Amniotic epithelial cell (primary cell): ENCODE results near the gene FOXP1.
A peak's percentile ranks its signal among the peaks of the same experiment; 100 is the strongest.

ENCODE experiments used
- DNase-seq: peaks from one replicate; pipeline ENCODE4 v3.0.0-alpha.2; 2010; ENCODE audit warnings: low read depth

Gene FOXP1

DNA sequence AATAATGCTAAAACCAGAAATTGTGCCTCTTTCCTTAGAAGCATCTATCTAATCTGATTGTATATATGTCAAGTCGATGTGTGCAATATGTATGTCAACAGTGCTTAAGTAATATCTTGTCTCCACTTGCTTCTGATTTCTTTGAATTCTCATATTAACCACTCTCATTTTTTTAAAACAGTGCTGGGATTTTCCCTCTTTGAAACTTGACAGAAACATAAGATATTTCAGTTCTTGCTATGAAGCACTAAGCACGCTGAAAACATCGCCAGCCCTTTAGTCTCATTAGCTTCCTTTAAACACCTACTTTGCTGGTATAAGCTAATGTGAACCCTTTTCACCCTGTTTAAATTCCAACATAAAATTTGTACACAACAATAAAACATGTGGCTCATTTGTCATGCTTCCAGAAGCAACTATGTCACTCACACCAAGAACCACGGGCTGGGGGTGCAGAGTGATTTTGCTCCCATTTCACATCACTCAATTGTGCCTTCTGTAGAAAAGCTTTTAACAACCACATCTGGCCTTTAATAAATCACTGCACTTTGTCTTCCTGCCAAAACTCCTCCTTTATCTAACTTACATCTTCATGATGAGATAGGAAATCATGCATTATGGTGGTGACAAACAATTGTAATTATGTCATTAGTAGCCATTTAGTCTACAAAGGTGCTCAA lies 185.2 kb downstream of the FOXP1 start:
- no peak for DNase-seq

DNA sequence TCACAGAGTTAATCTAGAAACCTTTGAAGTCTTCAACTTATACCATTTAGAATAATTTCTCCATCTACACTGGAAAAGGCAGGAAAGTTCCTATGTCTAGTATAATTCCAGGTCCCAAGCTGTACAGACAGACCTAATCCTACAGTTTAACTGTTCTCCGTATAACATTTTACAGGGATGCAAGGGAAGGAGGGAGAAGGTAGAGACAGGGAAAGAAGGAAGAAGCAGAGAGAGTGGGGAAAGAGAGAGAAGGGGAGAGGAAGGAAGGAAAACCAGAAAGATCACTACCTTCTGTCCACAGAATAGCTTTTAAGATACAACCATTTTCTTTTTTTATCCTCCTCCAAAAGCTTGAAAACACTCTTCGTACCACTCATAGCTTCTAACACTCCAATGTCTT lies 185.8 kb downstream of the FOXP1 start:
- DNase-seq = no peak

DNA sequence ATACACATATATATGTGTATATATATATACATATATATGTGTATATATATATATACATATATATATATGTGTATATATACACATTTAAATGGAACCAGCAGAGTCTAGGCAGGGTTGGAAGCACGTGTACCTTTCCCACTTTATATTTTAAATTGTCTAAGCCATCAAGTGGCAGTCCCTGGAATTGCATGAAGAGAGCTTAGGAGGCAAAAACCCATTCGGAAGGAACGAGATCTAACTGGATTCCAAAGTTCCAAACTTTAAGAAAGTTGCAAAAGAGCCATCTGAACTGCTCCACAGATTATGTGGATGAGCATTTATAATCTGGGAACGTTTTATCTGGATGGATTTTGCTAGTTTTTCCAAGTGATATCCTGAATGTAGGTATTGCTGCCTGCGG lies 186.5 kb downstream of the FOXP1 start:
- peak; percentile 54 for DNase-seq

DNA sequence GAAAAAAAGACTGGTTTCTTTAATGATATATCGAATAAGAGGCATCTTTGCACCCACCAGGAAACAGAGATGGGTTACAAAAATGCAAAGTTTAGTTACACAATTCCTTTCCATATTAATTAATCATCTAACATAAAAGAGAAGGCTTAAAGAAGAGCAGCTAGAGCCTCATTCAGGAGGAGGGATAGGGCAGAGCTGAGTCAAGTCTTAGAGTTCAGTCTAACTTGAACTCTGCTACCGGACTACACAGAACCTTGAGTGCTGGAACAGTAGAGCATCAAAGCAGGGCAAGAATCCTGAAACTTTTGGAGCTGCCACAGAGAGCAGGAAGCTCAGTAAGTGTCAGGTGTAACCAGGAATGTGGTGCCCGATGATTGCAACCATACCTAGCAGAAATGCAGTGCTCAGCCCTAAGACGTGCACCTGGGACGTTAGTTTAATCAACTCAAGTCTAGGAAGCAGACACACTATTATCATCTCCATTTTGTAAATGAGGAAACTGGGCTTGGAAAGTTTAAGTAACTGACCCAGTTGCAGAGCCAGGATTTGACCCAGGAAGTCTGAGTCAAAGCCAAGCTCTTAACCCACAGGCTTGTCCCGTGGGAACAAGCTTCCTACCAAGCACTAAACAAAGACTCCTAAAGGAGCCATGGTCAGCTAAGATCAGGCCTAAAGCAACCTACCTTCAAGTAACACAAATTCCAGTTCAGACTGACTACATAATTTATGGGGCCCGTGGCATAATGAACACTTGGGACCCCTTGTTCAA lies 187.4 kb downstream of the FOXP1 start:
- peak; percentile 84 for DNase-seq

DNA sequence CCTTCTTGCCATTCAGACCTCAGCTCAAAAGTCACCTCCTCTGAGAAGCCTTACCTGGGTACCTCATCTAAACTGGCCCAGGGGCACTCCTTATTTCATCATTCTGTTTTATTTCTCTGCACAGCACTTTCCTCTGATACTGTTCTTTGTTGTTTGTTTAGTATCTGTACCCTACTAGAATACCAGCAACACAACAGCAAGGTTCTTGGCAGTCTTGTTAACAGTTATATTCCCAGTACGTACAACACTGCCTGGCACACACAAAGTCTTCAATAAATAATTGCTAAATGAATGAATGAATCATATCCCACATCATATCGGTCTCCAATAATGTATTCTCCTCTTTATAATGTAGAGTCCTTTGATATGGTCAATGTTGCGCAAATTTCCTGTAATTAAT lies 188.1 kb downstream of the FOXP1 start:
- no peak for DNase-seq

DNA sequence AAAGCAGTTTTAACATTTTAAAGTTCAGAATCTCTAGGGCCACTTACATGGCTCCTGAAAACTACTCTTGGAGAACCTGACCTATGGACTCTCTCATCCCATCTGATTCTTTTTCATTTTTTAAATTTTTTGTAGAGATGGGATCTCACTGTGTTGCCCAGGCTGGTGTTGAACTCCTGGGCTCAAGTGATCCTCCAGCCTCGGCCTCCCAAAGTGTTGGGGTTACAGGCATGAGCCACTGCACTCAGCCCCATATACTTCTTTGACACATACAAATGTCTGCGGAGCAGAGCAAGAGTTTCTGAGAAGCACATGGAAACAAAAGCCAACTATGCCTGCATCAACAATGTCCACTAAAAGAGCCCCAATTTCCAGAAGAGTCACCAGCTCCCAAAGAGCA lies 189.8 kb downstream of the FOXP1 start:
- DNase-seq = no peak

DNA sequence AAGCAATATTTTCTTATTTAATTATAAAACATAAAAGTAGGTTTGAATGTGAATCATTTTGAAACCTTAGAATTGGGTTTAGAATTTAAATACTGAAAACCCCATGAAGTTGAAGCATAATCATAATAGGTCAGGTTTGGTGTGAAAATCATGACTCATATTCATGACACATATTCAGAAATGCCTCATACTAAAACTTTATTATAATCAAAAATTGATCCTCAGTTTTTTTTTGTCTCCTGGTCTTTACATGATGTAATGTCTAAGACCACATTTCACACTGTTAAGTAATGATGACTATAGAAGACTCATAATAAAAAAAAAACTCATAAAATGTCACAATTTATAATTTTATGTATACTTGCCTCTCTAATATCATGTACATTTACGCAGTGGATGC lies 190.4 kb downstream of the FOXP1 start:
- no peak for DNase-seq

DNA sequence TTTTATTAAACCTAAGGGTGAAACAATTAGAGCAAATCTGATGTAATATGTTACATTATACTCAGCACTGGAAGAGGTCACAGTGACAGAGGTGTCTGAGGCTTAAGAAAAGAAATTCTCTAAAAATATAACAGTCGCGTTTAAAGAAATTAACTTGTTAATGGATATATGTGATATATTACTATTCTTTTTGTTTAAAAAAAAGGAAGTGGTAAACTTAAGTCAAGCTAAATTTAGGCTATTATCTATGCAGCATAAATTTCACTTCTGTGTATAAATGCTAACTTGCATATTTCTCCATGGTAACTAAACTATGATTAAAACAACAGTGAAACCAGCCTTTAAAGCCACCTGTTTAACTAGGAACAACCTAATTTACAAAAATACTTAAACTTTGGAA lies 191.3 kb downstream of the FOXP1 start:
- DNase-seq = no peak

DNA sequence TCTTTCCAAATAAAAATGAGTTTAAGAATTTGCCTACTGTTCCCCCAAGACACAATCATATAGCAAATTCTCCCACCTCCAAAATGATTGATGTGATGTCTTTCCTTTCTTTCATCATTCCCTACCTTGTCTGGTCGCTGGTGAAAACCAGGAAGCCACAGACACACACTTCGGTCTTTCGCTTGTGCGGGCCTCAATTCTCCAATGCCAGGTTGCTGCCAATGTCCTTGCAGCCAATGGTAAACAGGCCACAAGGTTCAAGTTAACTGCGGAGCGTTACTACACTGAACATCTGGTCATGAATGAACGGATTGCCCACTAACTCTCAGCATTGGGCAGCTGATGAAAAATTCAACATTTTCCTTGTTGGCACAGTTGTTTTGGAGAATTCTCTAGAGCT lies 192.2 kb downstream of the FOXP1 start:
- no peak for DNase-seq

DNA sequence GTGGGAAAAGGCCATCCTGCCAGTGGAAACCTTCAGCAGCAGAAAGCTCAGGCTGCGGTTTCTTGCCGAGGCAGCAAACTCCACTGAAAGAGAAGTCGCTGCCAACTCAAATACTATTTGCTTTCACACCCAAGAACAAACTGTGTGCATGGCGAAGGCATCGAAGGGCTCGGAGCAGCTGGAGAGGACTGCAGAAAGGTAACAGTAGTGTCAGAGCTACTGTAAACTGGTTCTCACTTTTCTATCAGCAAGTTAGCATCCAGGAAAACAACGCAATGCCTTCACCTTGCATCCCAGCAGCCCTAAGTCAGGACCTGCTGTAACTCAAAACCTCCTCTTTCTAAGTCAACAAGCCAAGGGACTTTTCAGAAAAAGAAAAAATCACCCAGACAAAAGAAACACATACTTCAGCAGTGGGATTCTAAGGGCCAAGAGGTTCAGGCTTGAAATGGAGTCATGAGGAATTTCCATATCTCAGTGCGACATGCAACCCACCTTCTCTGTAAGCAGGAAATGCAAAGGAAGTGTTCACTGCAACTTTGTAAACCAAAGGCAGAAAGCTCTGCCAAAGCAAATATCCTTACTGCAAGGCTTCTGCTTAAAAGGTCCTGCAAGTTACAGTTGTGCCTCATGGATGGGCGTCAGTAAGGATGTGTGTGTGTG lies 193.5 kb downstream of the FOXP1 start:
- peak; percentile 59 for DNase-seq

DNA sequence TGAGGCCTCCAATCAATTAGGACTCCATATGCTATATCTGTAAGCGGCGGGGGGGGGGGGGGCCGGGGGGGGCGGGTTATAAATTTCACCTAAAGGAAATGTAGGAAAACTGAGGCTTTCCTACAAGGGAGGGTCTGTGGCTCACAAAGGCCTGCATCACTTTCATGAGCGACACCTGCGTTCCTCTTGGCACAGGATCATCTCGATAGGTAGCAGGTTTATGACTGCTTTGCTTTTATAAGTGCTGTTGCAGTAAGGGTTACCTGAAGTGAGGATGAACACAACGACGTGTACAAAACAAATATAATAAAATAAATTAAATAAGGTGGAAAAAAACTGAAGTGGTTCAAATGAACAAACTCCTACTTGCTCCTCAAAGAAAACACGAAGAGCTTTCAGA lies 194.3 kb downstream of the FOXP1 start:
- DNase-seq = no peak

DNA sequence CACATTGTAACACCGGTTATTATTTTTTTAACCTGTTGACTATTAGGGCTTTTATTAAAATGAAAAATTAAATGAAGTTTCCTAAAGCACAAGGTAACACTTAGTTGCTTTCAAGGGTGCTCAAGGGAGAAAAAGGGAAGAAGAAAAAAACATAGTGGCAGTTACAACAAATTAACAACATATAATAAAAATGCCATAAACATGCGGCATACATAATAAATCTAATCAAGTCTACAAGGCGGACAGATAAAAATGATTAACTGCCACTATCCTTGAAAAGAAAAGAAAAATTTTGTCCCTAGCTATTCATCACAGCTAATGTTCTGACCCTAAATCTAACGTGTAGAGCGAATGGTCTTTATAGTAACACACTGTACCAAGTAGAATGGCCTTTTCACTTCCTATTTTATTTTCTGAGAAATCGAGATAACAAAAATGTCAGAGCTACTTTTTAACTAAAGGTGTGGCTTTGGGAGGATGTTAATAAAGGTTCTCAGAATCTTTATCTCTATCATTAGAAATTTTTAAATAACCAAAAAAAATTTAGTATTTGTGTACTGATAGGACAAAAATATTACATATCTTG lies 194.9 kb downstream of the FOXP1 start:
- no peak for DNase-seq

DNA sequence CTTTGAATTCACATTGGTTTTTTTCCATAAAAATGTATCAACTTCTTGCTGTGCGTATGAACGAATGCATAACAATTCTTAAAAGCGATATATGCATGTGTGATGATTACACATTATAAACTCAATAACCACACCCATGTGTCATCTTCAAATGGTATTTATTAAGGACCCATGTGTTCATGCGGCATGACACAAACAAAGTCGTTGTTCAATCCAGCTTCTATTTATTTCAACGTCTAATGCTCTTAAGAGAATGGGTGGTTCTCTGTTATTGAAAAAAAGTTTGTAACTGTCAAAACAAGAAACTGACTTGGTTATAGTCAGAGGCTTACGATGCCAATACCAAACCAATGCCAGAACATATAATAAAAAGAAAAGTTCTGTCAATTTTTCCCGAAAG lies 195.9 kb downstream of the FOXP1 start:
- DNase-seq = no peak

DNA sequence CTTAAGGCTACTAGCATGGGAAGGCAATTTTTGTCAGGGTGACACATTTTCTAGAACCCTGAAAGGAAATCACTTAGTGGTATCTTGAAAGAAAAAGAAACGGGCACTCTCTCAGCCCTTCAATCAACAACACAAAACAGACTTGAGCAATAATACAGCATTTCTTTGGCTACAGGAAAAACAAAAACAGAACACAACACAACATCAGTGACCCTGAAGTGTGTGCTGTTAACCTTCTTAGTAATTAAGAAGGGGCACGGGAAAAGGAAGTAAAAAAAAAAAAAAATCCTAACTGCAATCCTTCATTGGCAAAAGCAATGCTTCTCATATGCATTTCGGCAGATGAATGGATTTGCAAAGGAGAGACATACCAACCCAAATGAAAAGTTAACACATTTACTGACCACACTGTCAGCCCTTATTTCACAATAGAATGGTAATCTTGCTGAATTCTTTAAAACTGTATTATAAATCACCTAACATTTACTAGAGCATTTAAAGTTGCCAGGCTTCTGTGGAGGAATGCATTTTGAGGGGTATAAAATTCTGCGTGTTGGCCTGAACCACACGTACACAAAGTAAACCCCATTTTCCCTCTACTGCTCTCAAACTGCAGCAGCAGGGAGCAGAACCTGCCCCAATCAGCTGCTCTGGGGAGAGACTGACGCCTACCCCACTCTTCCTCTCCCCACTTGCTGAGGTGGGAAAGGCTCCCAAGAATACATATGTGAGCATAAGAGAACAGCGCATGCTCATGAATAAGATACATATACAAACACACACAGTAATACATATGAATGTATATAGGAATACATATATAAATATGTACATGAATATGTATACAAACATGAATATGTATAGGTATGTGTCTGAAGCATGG lies 198.5 kb downstream of the FOXP1 start:
- DNase-seq = peak; percentile 82

DNA sequence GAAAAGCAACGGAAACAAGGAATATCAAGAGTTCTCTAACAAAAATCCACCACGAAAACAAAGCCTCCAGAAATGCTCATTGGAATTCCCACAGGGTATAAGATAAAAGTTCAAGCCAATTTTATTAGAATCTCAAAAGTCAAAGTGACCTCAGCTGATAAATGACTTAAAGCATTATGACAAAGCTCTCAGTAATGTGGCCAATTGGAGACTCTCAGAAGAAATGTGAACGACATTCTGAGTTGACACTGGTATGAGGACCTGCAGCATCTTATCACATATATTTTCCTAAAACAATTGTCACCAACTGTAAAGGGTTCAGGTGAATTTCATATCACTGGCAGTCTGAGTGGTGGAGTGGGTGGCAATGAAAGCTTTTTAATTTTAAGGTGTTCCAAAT lies 199.1 kb downstream of the FOXP1 start:
- DNase-seq = no peak

DNA sequence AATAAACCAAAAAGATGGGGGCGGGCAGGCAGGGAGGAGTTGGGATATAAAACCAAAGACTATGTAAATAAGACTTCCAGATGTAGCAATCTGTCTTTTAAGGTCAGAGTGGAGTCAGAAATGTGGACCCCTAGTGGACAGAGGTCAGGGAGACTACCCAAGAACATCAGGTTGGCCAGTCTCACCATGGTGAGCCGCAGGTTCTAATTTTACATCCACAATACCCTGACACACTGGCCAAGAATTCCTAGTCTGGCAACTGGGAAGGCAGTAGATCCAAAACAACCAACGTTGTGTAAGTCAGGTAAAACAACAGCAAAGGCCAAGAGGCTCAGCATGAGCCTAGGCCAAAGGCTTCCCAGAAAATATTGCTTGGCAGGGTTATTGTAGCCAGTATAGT lies 203.4 kb downstream of the FOXP1 start:
- peak; percentile 27 for DNase-seq

DNA sequence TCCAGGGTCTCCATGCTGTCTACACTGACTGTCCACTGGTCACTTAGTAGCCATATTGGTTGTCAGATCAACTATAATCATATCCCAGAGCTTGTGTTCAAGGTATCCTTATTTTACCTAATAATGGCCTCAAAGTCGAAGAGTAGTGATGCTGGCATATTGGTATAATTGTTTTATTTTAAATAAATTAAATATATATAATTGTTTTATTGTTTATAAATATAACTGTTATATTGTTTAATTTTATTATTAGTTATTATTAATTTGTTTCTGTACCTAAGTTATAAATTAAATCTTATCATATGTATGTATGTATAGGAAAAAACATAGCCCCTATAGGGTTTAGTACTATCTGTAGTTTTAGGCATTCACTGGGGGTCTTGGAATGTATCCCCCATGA lies 205.0 kb downstream of the FOXP1 start:
- DNase-seq = no peak

DNA sequence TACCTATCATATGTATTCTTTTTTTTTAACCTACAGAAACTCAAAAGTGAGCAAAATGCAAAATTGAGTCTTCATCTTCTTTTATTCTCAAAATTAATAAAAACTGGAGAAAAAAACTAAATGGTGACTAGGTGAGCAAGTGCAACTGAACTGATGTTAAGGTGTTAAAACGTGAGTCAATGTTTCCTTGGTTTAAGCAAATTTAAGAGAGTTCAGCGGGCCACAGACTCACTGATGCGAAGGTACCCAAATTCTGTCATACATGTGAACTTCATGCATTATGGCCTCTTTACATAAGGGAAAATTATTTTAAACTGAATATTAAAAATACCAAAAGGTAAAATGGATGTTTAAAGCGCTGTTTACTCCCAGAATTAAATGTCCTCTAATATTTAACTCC lies 206.6 kb downstream of the FOXP1 start:
- no peak for DNase-seq

DNA sequence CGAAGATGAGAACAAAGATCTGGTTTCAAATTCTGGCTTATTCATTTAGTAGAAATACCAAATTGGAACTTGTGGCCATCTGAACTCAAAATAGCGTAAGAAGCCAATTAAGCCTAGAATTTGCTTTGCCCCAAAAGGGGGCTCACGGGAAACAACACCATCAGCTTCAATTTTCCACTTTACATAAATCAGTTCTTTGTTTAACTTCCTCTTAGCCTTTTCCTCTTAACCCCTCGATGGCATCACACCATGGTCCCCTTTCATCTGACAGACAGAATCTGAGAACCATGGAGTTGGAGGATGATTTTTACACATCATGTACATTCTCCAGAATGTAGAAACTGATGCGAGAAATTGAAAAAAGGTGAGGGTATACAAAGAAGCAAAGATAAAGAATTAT lies 207.0 kb downstream of the FOXP1 start:
- DNase-seq = no peak

DNA sequence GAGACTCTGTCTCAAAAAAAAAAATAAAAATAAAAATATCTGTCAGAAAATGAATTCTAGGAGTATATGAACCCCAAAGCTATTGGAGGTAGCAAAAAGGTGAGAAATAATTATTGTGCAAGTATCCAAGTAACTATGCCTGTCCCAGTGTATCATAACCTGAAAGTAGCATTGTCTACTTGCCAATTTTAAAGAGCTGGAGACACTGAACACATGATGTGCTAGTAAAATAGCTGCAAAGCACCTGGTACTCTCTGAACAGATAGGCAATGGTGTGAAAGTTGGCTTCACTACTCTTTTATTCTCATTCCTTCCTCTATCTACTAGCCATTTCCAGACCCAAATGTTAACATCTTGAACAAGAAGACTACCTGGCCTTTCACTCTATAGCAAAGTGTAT lies 208.9 kb downstream of the FOXP1 start:
- no peak for DNase-seq

DNA sequence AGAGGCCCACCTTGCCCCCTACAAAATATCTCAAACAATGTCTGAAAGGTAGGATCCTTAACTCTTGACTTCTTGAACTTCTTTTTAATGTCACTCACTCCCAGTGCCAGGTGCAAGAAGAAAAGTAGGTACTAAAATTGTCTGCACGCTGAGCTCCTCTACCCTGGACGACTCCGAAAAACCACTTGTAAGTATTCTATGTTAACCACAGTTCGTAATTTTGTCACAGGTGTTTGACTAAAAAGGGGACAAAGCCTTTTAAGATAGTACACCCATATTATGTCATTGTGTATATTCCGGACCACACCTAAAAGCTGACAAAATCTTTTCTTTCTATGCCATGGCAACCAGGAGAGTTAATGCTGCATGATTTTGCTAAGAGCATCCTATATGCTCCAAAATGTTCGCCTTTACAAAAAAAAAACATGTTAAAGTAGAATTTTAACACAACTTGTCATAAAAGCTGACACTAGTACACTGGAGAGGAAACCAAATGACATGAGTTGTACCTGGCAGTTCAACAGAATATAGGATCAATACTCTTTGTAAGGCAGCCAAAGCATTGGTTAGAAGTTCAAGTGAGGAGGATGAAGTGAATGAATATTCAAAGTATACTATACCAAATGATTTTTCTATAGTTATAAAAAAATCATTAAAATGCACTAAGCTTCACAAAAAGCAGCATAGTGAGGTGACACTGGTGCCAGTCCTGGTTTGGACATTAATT lies 210.5 kb downstream of the FOXP1 start:
- DNase-seq = no peak
